ENCODE measurements around the gene ABR.

DNA sequence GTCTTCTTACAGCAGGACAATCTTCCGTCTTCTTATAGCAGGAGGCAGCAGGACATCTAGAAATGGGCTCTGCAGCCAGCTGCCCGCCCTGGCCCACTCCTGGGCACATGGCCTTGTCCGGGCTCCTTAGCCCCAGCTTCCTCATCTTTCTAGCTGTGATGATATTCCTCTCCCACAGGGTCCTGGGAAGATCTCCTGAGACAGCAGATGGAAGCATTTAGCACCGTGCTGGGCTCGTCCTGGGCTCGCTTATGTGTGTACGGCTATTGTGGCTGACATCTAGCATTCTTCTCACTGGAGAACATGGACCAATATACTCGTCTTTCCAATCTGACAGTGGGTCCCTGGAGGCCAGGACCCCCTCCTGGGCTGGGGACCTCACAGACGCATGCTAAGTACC is 134.3 kb downstream of the ABR start:
- TF ChIP-seq, protein P1, sequence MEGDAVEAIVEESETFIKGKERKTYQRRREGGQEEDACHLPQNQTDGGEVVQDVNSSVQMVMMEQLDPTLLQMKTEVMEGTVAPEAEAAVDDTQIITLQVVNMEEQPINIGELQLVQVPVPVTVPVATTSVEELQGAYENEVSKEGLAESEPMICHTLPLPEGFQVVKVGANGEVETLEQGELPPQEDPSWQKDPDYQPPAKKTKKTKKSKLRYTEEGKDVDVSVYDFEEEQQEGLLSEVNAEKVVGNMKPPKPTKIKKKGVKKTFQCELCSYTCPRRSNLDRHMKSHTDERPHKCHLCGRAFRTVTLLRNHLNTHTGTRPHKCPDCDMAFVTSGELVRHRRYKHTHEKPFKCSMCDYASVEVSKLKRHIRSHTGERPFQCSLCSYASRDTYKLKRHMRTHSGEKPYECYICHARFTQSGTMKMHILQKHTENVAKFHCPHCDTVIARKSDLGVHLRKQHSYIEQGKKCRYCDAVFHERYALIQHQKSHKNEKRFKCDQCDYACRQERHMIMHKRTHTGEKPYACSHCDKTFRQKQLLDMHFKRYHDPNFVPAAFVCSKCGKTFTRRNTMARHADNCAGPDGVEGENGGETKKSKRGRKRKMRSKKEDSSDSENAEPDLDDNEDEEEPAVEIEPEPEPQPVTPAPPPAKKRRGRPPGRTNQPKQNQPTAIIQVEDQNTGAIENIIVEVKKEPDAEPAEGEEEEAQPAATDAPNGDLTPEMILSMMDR (IDR thresholded peaks at IDR 0.05; ENCODE audit: borderline replicate concordance, extremely low read depth, low read length, poor library complexity, severe bottlenecking): no peak
- TF ChIP-seq EZH2 (IDR thresholded peaks at IDR 0.05; ENCODE audit: borderline replicate concordance, low read depth, low read length, severe bottlenecking): no peak

Measured in DND-41 (cell line).